IMR-90 (cell line): ENCODE results near the gene DENND2D. TPM values are rescaled to one million over a fixed set of nuclear protein-coding genes. Genes with fewer than 3 reads are reported as not detected.

Experiments
- ATAC-seq: fragments of 200-7000 bp; cut with Tn5 transposase; 2 replicates; pipeline ENCODE4 v1.9.1; 2020; ENCODE audit warnings: low read depth, mild to moderate bottlenecking, moderate library complexity
- BruUV-seq: library from RNA; stranded (reverse); fragments of 400-500 nt; replicated peaks from 2 replicates; lab custom pipeline; 2021; lab: Mats Ljungman, UMichigan
- CTCF ChIA-PET: fragments of 300-600 bp; formaldehyde crosslinking; extraction: SDS; loops from one replicate; lab custom pipeline; 2021; ENCODE audit warnings: antibody characterized with exemption; lab: Yijun Ruan, JAX
- POLR2A ChIA-PET: fragments of 300-600 bp; sonication (Branson Sonifier 250); formaldehyde crosslinking; loops from one replicate; lab custom pipeline; 2022; ENCODE audit warnings: antibody characterized with exemption; ENCODE audit not compliant: unreplicated experiment; lab: Charles Lee
- DNase-seq: peaks from one replicate; pipeline ENCODE4 v3.0.0; 2013
- H2AFZ ChIP-seq: replicated peaks from 2 replicates; pipeline ENCODE3; 2013; ENCODE audit warnings: low read length, mild to moderate bottlenecking; ENCODE audit not compliant: poor library complexity
- H2AK5ac ChIP-seq: 2 replicates; pipeline ENCODE4 v1.6.1; 2013; ENCODE audit warnings: low read depth, low read length, inconsistent platforms
- H2AK9ac ChIP-seq: replicated peaks from 2 replicates; pipeline ENCODE3; 2013; ENCODE audit warnings: mild to moderate bottlenecking, low read depth, low read length, moderate library complexity; ENCODE audit not compliant: poor library complexity
- H2BK120ac ChIP-seq: 2 replicates; pipeline ENCODE4 v1.6.1; 2013; ENCODE audit warnings: low read depth, low read length, inconsistent platforms
- H2BK15ac ChIP-seq: 3 replicates; pipeline ENCODE4 v1.6.1; 2013; ENCODE audit warnings: low read depth, low read length, inconsistent platforms
- H2BK20ac ChIP-seq: 2 replicates; pipeline ENCODE4 v1.6.1; 2013; ENCODE audit warnings: low read depth, mild to moderate bottlenecking, inconsistent platforms, low read length, moderate library complexity
- H2BK5ac ChIP-seq: 2 replicates; pipeline ENCODE4 v1.6.1; 2013; ENCODE audit warnings: mild to moderate bottlenecking, low read depth, low read length, inconsistent platforms; ENCODE audit not compliant: poor library complexity, severe bottlenecking
- H3K14ac ChIP-seq: replicated peaks from 2 replicates; pipeline ENCODE4 v1.6.1; 2013; ENCODE audit warnings: low read depth, low read length, inconsistent platforms
- H3K18ac ChIP-seq: 2 replicates; pipeline ENCODE4 v1.6.1; 2013; ENCODE audit warnings: low read depth, low read length, control low read depth
- H3K23ac ChIP-seq: 2 replicates; pipeline ENCODE4 v1.6.1; 2013; ENCODE audit warnings: low read depth, low read length, inconsistent platforms
- H3K27ac ChIP-seq: 2 replicates; pipeline ENCODE4 v1.5.1; 2013; ENCODE audit warnings: mild to moderate bottlenecking, control low read depth, low read length; ENCODE audit not compliant: insufficient read depth
- H3K27me3 ChIP-seq: 2 replicates; pipeline ENCODE4 v1.6.1; 2013; ENCODE audit warnings: low read length; ENCODE audit not compliant: control insufficient read depth, insufficient read depth
- H3K36me3 ChIP-seq: 2 replicates; pipeline ENCODE4 v1.6.1; 2013; ENCODE audit warnings: low read length, mixed read lengths; ENCODE audit not compliant: control insufficient read depth, insufficient read depth
- H3K4ac ChIP-seq: 2 replicates; pipeline ENCODE4 v1.6.1; 2013; ENCODE audit warnings: low read depth, low read length, inconsistent platforms
- H3K4me1 ChIP-seq: 2 replicates; pipeline ENCODE4 v1.6.1; 2013; ENCODE audit warnings: low read length, mixed read lengths; ENCODE audit not compliant: control insufficient read depth, insufficient read depth
- H3K4me2 ChIP-seq: 2 replicates; pipeline ENCODE4 v1.6.1; 2013; ENCODE audit warnings: low read depth, mild to moderate bottlenecking, control low read depth, low read length, moderate library complexity
- H3K4me3 ChIP-seq: 2 replicates; pipeline ENCODE4 v1.5.1; 2013; ENCODE audit warnings: low read depth, mild to moderate bottlenecking, control low read depth, low read length, moderate library complexity; ENCODE audit not compliant: insufficient read depth
- H3K56ac ChIP-seq: 2 replicates; pipeline ENCODE4 v1.6.1; 2013; ENCODE audit warnings: low read length, inconsistent platforms; ENCODE audit not compliant: insufficient read depth; ENCODE audit errors: extremely low read depth
- H3K79me1 ChIP-seq, 2 experiments: 2 replicates each; pipeline ENCODE4 v1.6.1; 2013; ENCODE audit warnings: low read length in 2 of 2, inconsistent platforms in 1 of 2, low read depth in 1 of 2
- H3K9ac ChIP-seq: 2 replicates; pipeline ENCODE4 v1.6.1; 2013; ENCODE audit warnings: low read depth, low read length, control low read depth
- H3K9me1 ChIP-seq: 2 replicates; pipeline ENCODE4 v1.6.1; 2013; ENCODE audit warnings: low read length, inconsistent platforms; ENCODE audit not compliant: insufficient read depth
- H3K9me3 ChIP-seq: 2 replicates; pipeline ENCODE4 v1.6.1; 2013; ENCODE audit warnings: low read length; ENCODE audit not compliant: control insufficient read depth, insufficient read depth
- H4K20me1 ChIP-seq: 2 replicates; pipeline ENCODE4 v1.6.1; 2013; ENCODE audit warnings: low read length, inconsistent platforms; ENCODE audit not compliant: insufficient read depth
- H4K5ac ChIP-seq: 2 replicates; pipeline ENCODE4 v1.6.1; 2013; ENCODE audit warnings: mild to moderate bottlenecking, low read depth, low read length, control low read depth
- H4K8ac ChIP-seq, 2 experiments: 2 replicates each; pipeline ENCODE4 v1.6.1; 2013; ENCODE audit warnings: low read depth in 2 of 2, low read length in 2 of 2, control low read depth in 1 of 2, inconsistent platforms in 1 of 2
- H4K91ac ChIP-seq: 2 replicates; pipeline ENCODE4 v1.6.1; 2013; ENCODE audit warnings: low read depth, low read length, inconsistent platforms; ENCODE audit not compliant: insufficient read depth
- BHLHE40 ChIP-seq: fragments of 150-350 bp; IDR thresholded peaks from 2 replicates; pipeline ENCODE4 v1.6.1; 2016; ENCODE audit warnings: mild to moderate bottlenecking, low read depth, low read length
- CEBPB ChIP-seq: IDR thresholded peaks from 2 replicates; pipeline ENCODE4 v1.6.1; 2012; ENCODE audit warnings: low read depth, low read length, improper control_type of control experiment
- CHD1 ChIP-seq: IDR thresholded peaks from 2 replicates; pipeline ENCODE4 v1.6.1; 2012; ENCODE audit warnings: low read depth, low read length, improper control_type of control experiment
- CTCF ChIP-seq: conservative IDR thresholded peaks from 2 replicates; pipeline ENCODE4 v1.5.1; 2012; ENCODE audit warnings: mild to moderate bottlenecking, low read depth, low read length, improper control_type of control experiment
- ELK1 ChIP-seq: fragments of 150-350 bp; IDR thresholded peaks from 2 replicates; pipeline ENCODE4 v1.6.1; 2016; ENCODE audit warnings: low read depth, mild to moderate bottlenecking, low read length, moderate library complexity, borderline replicate concordance
- FOS ChIP-seq: fragments of 150-350 bp; IDR thresholded peaks from 2 replicates; pipeline ENCODE4 v1.6.1; 2016; ENCODE audit warnings: low read depth, low read length
- MAZ ChIP-seq: IDR thresholded peaks from 2 replicates; pipeline ENCODE4 v1.6.1; 2012; ENCODE audit warnings: low read depth, mild to moderate bottlenecking, low read length, improper control_type of control experiment, moderate library complexity, borderline replicate concordance
- MXI1 ChIP-seq: IDR thresholded peaks from 2 replicates; pipeline ENCODE4 v1.6.1; 2012; ENCODE audit warnings: low read depth, mild to moderate bottlenecking, low read length, moderate library complexity, borderline replicate concordance
- POLR2A ChIP-seq: IDR thresholded peaks from 2 replicates; pipeline ENCODE4 v1.6.1; 2012; ENCODE audit warnings: mild to moderate bottlenecking, low read depth, low read length
- RAD21 ChIP-seq: IDR thresholded peaks from 2 replicates; pipeline ENCODE4 v1.6.1; 2012; ENCODE audit warnings: low read length, improper control_type of control experiment
- RCOR1 ChIP-seq: IDR thresholded peaks from 2 replicates; pipeline ENCODE4 v1.6.1; 2012; ENCODE audit warnings: mild to moderate bottlenecking, low read length, improper control_type of control experiment; ENCODE audit not compliant: insufficient replicate concordance
- RFX5 ChIP-seq: IDR thresholded peaks from 2 replicates; pipeline ENCODE4 v1.8.0; 2012; ENCODE audit warnings: low read depth, mild to moderate bottlenecking, low read length, moderate library complexity
- SMC3 ChIP-seq: fragments of 150-350 bp; IDR thresholded peaks from 2 replicates; pipeline ENCODE4 v1.6.1; 2016; ENCODE audit warnings: low read depth, mild to moderate bottlenecking, antibody characterized with exemption, low read length, moderate library complexity
- USF2 ChIP-seq: fragments of 150-350 bp; IDR thresholded peaks from 2 replicates; pipeline ENCODE4 v1.6.1; 2017; ENCODE audit warnings: mild to moderate bottlenecking, antibody characterized with exemption, low read length, low read depth
- WGBS, 2 experiments: methylation state at CpG; one replicate each; pipeline versions ENCODE4 v1.1.5 to v1.1.7; 2013; ENCODE audit warnings: missing lambda C conversion rate in 2 of 2; ENCODE audit not compliant: insufficient read length in 1 of 2; ENCODE audit errors: extremely low coverage in 2 of 2; 5-methylcytosine and 5-hydroxymethylcytosine counted together
- dilution Hi-C: fragments of 300-500 bp; cut with HindIII; formaldehyde crosslinking; loops from one replicate; pipeline ENCODE4 v1.14.3; 2018; ENCODE audit warnings: low sequenced_read_pairs; ENCODE audit not compliant: unreplicated experiment
- in situ Hi-C: fragments of 300-500 bp; cut with MboI; formaldehyde crosslinking; loops from 3 replicates; pipeline ENCODE4 v1.14.3; 2019; ENCODE audit warnings: low sequenced_read_pairs, inconsistent platforms, mixed read lengths
- intact Hi-C: fragments of 100-400 bp; cut with micrococcal nuclease; formaldehyde crosslinking; loops from 2 replicates; pipeline ENCODE4 v1.10.0; 2022
- polyA plus RNA-seq, 3 experiments: library from polyadenylated mRNA; depleted of rRNA; stranded (reverse); fragments of >200 nt; gene quantifications; 2 replicates each; pipeline ENCODE4 v1.2.3, GENCODE V29; 2012; ENCODE audit warnings: low replicate concordance in 1 of 3
- total RNA-seq: library from RNA; depleted of rRNA; stranded (reverse); fragments of >200 nt; gene quantifications from 2 replicates; pipeline ENCODE4 v1.2.3, GENCODE V29; 2012

DENND2D gene
- total and polyA plus RNA-seq, 2 of the 4 experiments (the other 2 are of a cell fraction): 0.86 to 0.90 TPM

- no peak overlapping the region for H3K18ac ChIP-seq
- intact Hi-C loops (no loop called here), dilution Hi-C loops (no loop called here), in situ Hi-C loops (no loop called here)
- no peak overlapping the region for H2AFZ ChIP-seq
- H3K36me3 ChIP-seq: no peaks in the 10 kb centered on the region
- no peak overlapping the region for H3K27ac ChIP-seq
- no peak overlapping the region for H4K8ac ChIP-seq
- H2AK9ac ChIP-seq: no peak overlapping the region
- H3K4me3 ChIP-seq: no peak overlapping the region
- no peak overlapping the region for H3K9ac ChIP-seq
- no peak overlapping the region for H3K4me2 ChIP-seq
- no peak overlapping the region for H2AK5ac ChIP-seq
- no peak overlapping the region for H2BK20ac ChIP-seq
- TF ChIP-seq BHLHE40: no peak
- no peak for TF ChIP-seq RFX5
- TF ChIP-seq MAZ: no peak
- no peak for TF ChIP-seq RCOR1
- no peak for TF ChIP-seq CTCF
- TF ChIP-seq CEBPB: no peak
- no peak for TF ChIP-seq RAD21
- TF ChIP-seq SMC3: no peak
- TF ChIP-seq POLR2A: no peak
- no peak for TF ChIP-seq ELK1
- TF ChIP-seq FOS: no peak
- TF ChIP-seq CHD1: no peak
- TF ChIP-seq MXI1: no peak
- no peak for TF ChIP-seq USF2
- H3K14ac ChIP-seq: no peak overlapping the region
- H2BK120ac ChIP-seq: no peak overlapping the region
- no peaks in the 10 kb centered on the region for H3K79me1 ChIP-seq
- peaks cover 2% of the 10 kb centered on the region; the same call in 1 of the 2 replicates for H3K4me1 ChIP-seq
- WGBS, 2 experiments: 93% methylated on average over 2 of the region's 4 CpGs; no CpG with 5 or more reads in 1 of the 2 experiments
- CTCF ChIA-PET: no interaction called here
- no peaks in the 10 kb centered on the region; the same call in 1 of the 2 replicates for H3K27me3 ChIP-seq
- peak; percentile 35 for DNase-seq
- no peak overlapping the region for H4K91ac ChIP-seq
- H3K56ac ChIP-seq: no peak overlapping the region
- no peaks in the 10 kb centered on the region for H4K20me1 ChIP-seq
- no peak overlapping the region for H2BK5ac ChIP-seq
- H2BK15ac ChIP-seq: no peak overlapping the region
- ATAC-seq: no peak
- H4K5ac ChIP-seq: no peak overlapping the region
- POLR2A ChIA-PET: interaction anchor here (0.5 kb wide), 1 partner anchor 14 kb away, joined by 7 read pairs; no protein-coding TSS in a partner anchor
- H3K4ac ChIP-seq: no peak overlapping the region
- no peak overlapping the region for H3K23ac ChIP-seq
- BruUV-seq: no TSS peak
- H3K9me3 ChIP-seq: no peaks in the 10 kb centered on the region
- no peaks in the 10 kb centered on the region for H3K9me1 ChIP-seq
Observed at GRCh38 chr1:111234258-111234657, 33.8 kb upstream of the DENND2D start.
